DOHH2 (cell line): ENCODE data around the gene GLRA2.

ENCODE experiments used
- CTCF ChIP-seq: fragments of 200-600 bp; sonication (generic); IDR thresholded peaks from one replicate; pipeline ENCODE4 v1.5.1; 2014; ENCODE audit warnings: antibody characterized with exemption, mild to moderate bottlenecking, low read depth, low read length; ENCODE audit not compliant: poor library complexity, severe bottlenecking
- EZH2phosphoT487 ChIP-seq: fragments of 200-600 bp; sonication (generic); IDR thresholded peaks from 2 replicates; pipeline ENCODE4 v1.6.1; 2017; ENCODE audit warnings: borderline replicate concordance, mild to moderate bottlenecking, antibody characterized with exemption, low read length, moderate library complexity, mixed read lengths

GRCh38 chrX:14660970-14661369 is 131.6 kb downstream of the GLRA2 start:
- TF ChIP-seq CTCF (no peak), EZH2phosphoT487 (no peak)
